ENCODE data around the gene EFS.

DNA sequence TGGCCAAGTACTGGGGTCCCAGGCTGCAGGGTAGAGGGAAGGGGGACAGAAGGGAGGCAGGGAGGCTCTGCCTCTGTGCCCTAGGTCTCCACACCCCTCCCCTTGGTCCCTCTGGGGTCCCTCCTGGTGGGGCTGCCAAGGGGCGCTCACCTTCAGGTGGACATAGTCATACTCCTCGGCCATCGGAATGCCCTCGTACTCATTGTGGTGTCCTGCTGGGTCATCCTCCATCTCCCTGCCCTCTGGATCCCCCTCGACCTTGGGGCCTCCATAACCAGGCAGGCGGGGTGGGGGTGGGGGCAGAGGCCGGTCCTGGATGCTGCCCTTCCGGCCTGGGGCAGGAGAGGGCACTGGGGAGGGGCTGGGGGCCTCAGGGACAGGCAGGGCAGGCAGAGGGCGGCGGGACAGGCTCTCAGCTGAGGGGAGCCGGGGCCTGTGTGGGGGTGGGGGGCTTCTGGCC, 5.8 kb downstream of the EFS start:
- TF ChIP-seq, protein P1, sequence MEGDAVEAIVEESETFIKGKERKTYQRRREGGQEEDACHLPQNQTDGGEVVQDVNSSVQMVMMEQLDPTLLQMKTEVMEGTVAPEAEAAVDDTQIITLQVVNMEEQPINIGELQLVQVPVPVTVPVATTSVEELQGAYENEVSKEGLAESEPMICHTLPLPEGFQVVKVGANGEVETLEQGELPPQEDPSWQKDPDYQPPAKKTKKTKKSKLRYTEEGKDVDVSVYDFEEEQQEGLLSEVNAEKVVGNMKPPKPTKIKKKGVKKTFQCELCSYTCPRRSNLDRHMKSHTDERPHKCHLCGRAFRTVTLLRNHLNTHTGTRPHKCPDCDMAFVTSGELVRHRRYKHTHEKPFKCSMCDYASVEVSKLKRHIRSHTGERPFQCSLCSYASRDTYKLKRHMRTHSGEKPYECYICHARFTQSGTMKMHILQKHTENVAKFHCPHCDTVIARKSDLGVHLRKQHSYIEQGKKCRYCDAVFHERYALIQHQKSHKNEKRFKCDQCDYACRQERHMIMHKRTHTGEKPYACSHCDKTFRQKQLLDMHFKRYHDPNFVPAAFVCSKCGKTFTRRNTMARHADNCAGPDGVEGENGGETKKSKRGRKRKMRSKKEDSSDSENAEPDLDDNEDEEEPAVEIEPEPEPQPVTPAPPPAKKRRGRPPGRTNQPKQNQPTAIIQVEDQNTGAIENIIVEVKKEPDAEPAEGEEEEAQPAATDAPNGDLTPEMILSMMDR (IDR thresholded peaks at IDR 0.05; ENCODE audit: control extremely low read depth in 1 of 3, insufficient read depth in 1 of 3, low read depth in 1 of 3, low read length in 3 of 3) = no peak
- no peak for TF ChIP-seq TEAD4 (IDR thresholded peaks at IDR 0.05; ENCODE audit: low read depth, low read length)
